HG03159 (cell line): ENCODE measurements around the gene FNIP2.
"Not testable (repeated sequence)": the region's sequence is repeated elsewhere in the genome, so short reads cannot be mapped to it uniquely, and the experiment has no call there.

Experiments used
- ATAC-seq: cut with Tn5 transposase; IDR thresholded peaks from one replicate; pipeline ENCODE4 v1.9.1; 2021; ENCODE audit warnings: mild to moderate bottlenecking, moderate library complexity; ENCODE audit not compliant: unreplicated experiment

The FNIP2 gene

GRCh38 chr4:158946825-158947224 is 178.0 kb downstream of the FNIP2 start:
- no peak for ATAC-seq

DNA sequence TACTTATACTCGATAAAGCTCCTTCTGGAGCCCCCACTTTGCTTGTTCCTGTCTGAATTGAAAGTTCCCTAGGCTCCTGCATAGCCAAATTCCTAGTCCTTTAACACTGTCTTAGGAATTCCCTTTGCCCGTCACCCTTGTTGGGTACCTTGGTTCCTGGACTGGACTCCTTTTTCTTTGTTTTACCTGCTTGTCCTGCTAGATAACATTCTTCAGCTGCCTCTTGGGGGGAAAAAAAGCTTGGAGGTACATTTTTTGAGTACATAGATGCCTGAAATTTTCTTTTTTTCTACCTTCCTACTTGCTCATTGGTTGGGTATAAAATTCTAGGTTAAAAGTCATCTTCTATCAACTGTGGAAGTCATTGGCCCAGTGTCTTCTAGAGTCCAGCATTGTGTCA is 179.2 kb downstream of the FNIP2 start:
- ATAC-seq = no peak

- ATAC-seq = peak; percentile 79
Observed at GRCh38 chr4:158949099-158949498, 180.3 kb downstream of the FNIP2 start.

GRCh38 chr4:158952221-158952774 is 183.5 kb downstream of the FNIP2 start:
- not testable (repeated sequence) for ATAC-seq

DNA sequence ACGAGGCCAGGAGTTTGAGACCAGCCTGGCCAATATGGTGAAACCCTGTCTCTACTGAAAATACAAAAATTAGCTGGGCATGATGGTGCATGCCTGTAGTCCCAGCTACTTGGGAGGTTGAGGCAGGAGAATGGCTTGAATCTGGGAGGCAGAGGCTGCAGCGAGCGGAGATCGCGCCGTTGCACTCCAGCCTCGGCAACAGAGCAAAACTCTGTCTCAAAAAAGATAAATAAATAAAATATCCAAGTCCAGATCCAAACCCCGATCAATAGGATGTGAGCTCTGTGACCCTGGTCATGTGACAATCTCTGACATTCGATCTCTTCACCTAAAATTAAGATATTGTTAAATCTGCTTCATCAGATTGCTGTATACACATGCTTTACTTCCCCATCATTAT is 187.5 kb downstream of the FNIP2 start:
- ATAC-seq = not testable (repeated sequence)

DNA sequence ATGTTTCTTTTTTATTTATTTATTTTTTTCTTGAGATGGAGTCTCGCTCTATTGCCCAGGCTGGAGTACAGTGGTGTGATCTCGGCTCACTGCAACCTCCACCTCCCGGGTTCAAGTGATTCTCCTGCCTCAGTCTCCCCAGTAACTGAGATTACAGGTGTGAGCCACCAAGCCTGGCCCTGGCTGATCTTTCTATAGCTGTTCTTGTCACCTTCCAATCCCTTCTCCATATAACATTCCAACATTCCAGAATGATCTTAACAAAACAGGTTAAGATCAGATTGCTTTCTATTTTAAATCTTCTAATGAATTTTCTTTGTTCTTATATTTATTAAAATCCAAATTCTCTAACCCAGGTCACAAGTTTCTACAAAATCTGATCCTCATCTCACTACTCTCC is 188.1 kb downstream of the FNIP2 start:
- not testable (repeated sequence) for ATAC-seq
